ENCODE results near the gene L2HGDH. TPM values are rescaled to one million over a fixed set of nuclear protein-coding genes. Genes with fewer than 3 reads are reported as not detected.
A peak's percentile ranks its signal among the peaks of the same experiment; 100 is the strongest.

Gene L2HGDH
- total and polyA plus RNA-seq, 10 of the 15 experiments (the other 5 are each of a cell fraction or from before 2014, with no cell fraction given), result 2.6 to 18.3 (median 13.5) TPM

DNA sequence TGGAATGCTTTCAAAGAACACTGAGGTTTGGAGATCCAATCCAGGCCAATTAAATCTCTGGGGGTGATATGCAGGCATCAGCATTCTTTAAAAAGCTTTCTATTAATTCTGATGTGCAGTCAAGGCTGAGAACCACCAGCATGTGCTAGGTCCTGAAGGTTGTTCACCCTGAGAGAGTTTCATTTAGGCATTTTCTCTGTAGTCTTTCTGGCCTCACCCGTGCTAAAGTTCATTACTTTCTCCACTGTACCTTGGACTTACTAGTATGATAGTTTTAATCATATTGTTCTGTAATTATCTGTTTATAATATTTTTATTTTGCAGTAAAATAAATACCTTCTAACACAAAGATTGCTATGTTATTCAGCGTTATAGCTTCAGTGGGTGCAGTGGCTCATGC, 113.5 kb downstream of the L2HGDH start (continued):
- TF ChIP-seq, protein P1, sequence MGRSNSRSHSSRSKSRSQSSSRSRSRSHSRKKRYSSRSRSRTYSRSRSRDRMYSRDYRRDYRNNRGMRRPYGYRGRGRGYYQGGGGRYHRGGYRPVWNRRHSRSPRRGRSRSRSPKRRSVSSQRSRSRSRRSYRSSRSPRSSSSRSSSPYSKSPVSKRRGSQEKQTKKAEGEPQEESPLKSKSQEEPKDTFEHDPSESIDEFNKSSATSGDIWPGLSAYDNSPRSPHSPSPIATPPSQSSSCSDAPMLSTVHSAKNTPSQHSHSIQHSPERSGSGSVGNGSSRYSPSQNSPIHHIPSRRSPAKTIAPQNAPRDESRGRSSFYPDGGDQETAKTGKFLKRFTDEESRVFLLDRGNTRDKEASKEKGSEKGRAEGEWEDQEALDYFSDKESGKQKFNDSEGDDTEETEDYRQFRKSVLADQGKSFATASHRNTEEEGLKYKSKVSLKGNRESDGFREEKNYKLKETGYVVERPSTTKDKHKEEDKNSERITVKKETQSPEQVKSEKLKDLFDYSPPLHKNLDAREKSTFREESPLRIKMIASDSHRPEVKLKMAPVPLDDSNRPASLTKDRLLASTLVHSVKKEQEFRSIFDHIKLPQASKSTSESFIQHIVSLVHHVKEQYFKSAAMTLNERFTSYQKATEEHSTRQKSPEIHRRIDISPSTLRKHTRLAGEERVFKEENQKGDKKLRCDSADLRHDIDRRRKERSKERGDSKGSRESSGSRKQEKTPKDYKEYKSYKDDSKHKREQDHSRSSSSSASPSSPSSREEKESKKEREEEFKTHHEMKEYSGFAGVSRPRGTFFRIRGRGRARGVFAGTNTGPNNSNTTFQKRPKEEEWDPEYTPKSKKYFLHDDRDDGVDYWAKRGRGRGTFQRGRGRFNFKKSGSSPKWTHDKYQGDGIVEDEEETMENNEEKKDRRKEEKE (IDR thresholded peaks at IDR 0.05), result no peak
- no peak for TF ChIP-seq IKZF2 (IDR thresholded peaks at IDR 0.05)
- TF ChIP-seq SUZ12 (IDR thresholded peaks at IDR 0.05; ENCODE audit: unreplicated experiment), result no peak
- no peak for TF ChIP-seq TAF1 (IDR thresholded peaks at IDR 0.05; ENCODE audit: borderline replicate concordance, low read depth, low read length)

DNA sequence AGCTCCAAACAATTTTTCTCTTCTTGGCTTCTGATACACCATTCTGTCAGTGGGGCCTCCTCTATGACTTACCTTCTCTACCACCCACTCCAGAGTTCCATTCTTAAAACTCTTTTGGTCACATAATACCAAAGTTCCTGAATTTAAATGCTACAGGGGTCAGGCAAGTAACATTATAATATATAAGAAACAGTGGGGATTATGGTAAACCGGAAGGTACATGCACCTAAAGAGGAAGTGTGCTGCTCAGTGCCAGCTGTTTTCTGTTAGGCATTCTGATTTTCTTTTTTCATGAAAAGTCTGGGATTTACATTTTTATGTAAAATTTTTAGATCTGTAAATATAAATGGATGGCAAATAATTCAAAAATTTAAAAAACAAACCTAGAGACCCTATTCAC, 120.5 kb downstream of the L2HGDH start:
- RAD21 ChIA-PET (ENCODE audit: unreplicated experiment), result interaction anchor here (0.6 kb wide), 1 partner anchor 17 kb away, joined by 3 read pairs; no protein-coding TSS in a partner anchor
- Histone ChIP-seq H3K27me3 (replicated peaks in 1 of 2; ENCODE audit: control insufficient read depth in 2 of 2, insufficient read depth in 2 of 2, low read length in 1 of 2) (no peaks in the 10 kb centered on the region), H3K4me3 (no peak overlapping the region), H3K4me2 (ENCODE audit: control insufficient read depth, insufficient read depth) (no peak overlapping the region), H3K9ac (ENCODE audit: control insufficient read depth, insufficient read depth, low read length) (no peak overlapping the region), H3K79me2 (ENCODE audit: control insufficient read depth, insufficient read depth, low read length) (no peaks in the 10 kb centered on the region), H2AFZ (ENCODE audit: control insufficient read depth, low read depth, low read length) (no peak overlapping the region), H3K9me3 (replicated peaks; ENCODE audit: control insufficient read depth, insufficient read depth, low read length) (no peaks in the 10 kb centered on the region), H3K27ac (ENCODE audit: control insufficient read depth, insufficient read depth) (no peak overlapping the region), H3K4me1 (ENCODE audit: control insufficient read depth, insufficient read depth, low read length) (no peaks in the 10 kb centered on the region), H3K36me3 (ENCODE audit: control insufficient read depth in 2 of 2, insufficient read depth in 2 of 2, low read length in 1 of 2) (peaks cover 0 to 3% of the 10 kb centered on the region in 2 experiments; a peak in 1 of 4 replicates), H4K20me1 (ENCODE audit: control insufficient read depth, insufficient read depth) (no peaks in the 10 kb centered on the region)
- WGBS (ENCODE audit: insufficient coverage, insufficient replicate concordance, low lambda C conversion rate, missing lambda C conversion rate), result 64% methylated on average over 1 of the region's 1 CpG
- POLR2A ChIA-PET, result interaction anchor here (0.7 kb wide), 1 partner anchor 64 kb away, joined by 7 read pairs; no protein-coding TSS in a partner anchor
- TF ChIP-seq SRF (IDR thresholded peaks at IDR 0.05; ENCODE audit: low read depth in 2 of 2, low read length in 2 of 2) (no peak), SPI1 (IDR thresholded peaks at IDR 0.05; ENCODE audit: borderline replicate concordance, insufficient read depth, low read depth, low read length) (peak; percentile 18; the same call in 1 of the 2 replicates), LARP7 (IDR thresholded peaks at IDR 0.05) (no peak), RBBP5 (conservative IDR thresholded peaks at IDR 0.05) (no peak), NFYB (IDR thresholded peaks at IDR 0.05; ENCODE audit: insufficient read depth, low read depth, low read length) (no peak)
- TF ChIP-seq, protein P2, sequence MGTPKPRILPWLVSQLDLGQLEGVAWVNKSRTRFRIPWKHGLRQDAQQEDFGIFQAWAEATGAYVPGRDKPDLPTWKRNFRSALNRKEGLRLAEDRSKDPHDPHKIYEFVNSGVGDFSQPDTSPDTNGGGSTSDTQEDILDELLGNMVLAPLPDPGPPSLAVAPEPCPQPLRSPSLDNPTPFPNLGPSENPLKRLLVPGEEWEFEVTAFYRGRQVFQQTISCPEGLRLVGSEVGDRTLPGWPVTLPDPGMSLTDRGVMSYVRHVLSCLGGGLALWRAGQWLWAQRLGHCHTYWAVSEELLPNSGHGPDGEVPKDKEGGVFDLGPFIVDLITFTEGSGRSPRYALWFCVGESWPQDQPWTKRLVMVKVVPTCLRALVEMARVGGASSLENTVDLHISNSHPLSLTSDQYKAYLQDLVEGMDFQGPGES (IDR thresholded peaks at IDR 0.05), result no peak
- TF ChIP-seq, protein P3, sequence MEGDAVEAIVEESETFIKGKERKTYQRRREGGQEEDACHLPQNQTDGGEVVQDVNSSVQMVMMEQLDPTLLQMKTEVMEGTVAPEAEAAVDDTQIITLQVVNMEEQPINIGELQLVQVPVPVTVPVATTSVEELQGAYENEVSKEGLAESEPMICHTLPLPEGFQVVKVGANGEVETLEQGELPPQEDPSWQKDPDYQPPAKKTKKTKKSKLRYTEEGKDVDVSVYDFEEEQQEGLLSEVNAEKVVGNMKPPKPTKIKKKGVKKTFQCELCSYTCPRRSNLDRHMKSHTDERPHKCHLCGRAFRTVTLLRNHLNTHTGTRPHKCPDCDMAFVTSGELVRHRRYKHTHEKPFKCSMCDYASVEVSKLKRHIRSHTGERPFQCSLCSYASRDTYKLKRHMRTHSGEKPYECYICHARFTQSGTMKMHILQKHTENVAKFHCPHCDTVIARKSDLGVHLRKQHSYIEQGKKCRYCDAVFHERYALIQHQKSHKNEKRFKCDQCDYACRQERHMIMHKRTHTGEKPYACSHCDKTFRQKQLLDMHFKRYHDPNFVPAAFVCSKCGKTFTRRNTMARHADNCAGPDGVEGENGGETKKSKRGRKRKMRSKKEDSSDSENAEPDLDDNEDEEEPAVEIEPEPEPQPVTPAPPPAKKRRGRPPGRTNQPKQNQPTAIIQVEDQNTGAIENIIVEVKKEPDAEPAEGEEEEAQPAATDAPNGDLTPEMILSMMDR (IDR thresholded peaks at IDR 0.05 in 2 of 3, conservative IDR thresholded peaks at IDR 0.05 in 1 of 3; ENCODE audit: control insufficient read depth in 2 of 3, extremely low read depth in 1 of 3, insufficient read depth in 1 of 3, low read depth in 3 of 3, low read length in 3 of 3), result no peak
- intact Hi-C loops (cut with micrococcal nuclease; ENCODE audit: unreplicated experiment), result no loop called here
- BruUV-seq (replicated peaks), result no TSS peak
- FAIRE-seq (no peak), ATAC-seq (no peak), DNase-seq (ENCODE audit: low read depth, low spot score) (no peak)
- CTCF ChIA-PET, result interaction anchor here (1.1 kb wide), 1 partner anchor 15 kb away, joined by 3 read pairs; no protein-coding TSS in a partner anchor
- SMC1A ChIA-PET (ENCODE audit: uncharacterized antibody, unreplicated experiment), result no interaction called here
- in situ Hi-C loops (cut with MboI), result no loop called here
